Measurements from ENCODE around the gene MOB1A. TPM values are rescaled to one million over a fixed set of nuclear protein-coding genes. Genes with fewer than 3 reads are reported as not detected.
A peak's percentile ranks its signal among the peaks of the same experiment; 100 is the strongest.

Gene MOB1A
- total RNA-seq, 1 experiment from 2014 or later, result 116 TPM

DNA sequence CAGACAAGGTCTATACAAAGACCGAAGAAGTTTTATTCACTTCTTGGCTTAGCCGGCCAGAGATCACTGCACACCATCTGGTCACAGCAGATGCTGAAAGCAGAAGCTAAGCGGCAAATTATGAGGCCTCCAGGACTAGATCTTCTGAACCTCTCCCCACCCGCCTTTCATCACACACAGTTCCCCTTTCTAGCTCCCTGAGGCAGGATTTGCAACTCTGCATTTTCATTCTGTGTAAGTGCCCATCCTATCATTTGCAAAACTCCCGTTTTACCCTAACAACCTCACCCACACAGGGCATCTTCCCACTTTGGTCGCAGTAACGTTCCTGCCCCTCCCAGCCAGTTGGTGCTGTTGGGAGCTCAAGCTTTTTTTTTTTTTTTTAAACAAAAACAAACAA, 3.1 kb upstream of the MOB1A start:
- H3K9me3 ChIP-seq (ENCODE audit: low read depth, low read length, poor library complexity, severe bottlenecking), result no peaks in the 10 kb centered on the region
- TF ChIP-seq EZH2 (IDR thresholded peaks at IDR 0.05; ENCODE audit: borderline replicate concordance, low read depth, low read length, poor library complexity, severe bottlenecking), result no peak
- TF ChIP-seq, protein P1, sequence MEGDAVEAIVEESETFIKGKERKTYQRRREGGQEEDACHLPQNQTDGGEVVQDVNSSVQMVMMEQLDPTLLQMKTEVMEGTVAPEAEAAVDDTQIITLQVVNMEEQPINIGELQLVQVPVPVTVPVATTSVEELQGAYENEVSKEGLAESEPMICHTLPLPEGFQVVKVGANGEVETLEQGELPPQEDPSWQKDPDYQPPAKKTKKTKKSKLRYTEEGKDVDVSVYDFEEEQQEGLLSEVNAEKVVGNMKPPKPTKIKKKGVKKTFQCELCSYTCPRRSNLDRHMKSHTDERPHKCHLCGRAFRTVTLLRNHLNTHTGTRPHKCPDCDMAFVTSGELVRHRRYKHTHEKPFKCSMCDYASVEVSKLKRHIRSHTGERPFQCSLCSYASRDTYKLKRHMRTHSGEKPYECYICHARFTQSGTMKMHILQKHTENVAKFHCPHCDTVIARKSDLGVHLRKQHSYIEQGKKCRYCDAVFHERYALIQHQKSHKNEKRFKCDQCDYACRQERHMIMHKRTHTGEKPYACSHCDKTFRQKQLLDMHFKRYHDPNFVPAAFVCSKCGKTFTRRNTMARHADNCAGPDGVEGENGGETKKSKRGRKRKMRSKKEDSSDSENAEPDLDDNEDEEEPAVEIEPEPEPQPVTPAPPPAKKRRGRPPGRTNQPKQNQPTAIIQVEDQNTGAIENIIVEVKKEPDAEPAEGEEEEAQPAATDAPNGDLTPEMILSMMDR (conservative IDR thresholded peaks at IDR 0.05; ENCODE audit: low read depth, low read length), result no peak

DNA sequence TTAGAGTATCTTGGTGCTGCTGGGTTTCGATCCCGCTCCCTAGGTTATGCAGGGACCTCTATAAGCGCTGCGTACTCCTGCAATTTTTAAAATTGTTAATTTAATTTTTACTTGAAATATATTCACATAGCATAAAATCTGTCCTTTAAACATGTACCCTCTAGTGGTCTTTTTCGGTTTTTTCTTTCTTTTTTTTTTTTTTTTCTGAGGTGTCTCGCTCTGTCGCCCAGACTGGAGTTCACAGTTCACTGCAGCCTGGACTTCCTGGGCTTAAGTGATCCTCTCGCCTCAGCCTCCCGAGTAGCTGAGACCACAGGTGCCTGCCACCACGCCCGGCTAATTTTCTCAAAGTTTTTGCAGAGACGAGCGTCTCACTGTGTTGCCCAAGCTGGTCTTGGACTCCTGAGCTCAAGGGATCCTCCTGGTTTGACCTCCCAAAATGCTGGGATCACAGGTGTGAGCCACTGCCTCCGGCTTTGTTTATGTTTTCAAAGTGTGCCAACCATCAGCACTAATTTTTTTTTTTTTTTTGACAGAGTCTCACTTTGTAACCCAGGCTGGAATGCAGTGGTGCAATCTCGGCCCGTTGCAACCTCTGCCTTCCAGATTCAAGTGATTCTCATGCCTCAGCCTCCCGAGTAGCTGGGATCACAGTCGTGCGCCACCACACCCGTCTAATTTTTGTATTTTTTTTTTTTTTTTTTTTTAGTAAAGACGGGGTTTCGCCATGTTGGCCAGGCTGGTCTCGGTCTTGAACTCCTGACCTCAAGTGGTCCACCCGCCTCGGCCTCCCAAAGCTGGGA, 585 bp upstream of the MOB1A start:
- Histone ChIP-seq H3K9me3 (ENCODE audit: low read depth, low read length, poor library complexity, severe bottlenecking) (peaks cover 6% of the 10 kb centered on the region), H3K36me3 (ENCODE audit: insufficient read depth, low read length, poor library complexity, severe bottlenecking) (peaks cover 14% of the 10 kb centered on the region), H3K4me3 (ENCODE audit: low read depth, low read length, poor library complexity, severe bottlenecking) (peak overlapping the region; percentile 90), H3K27me3 (replicated peaks; ENCODE audit: insufficient read depth, low read depth, low read length, poor library complexity) (no peaks in the 10 kb centered on the region), H3K27ac (ENCODE audit: low read depth, low read length, poor library complexity, severe bottlenecking) (peak overlapping the region; percentile 97), H3K4me1 (ENCODE audit: insufficient read depth, low read length, poor library complexity, severe bottlenecking) (peaks cover 4% of the 10 kb centered on the region)
- DNase-seq (ENCODE audit: low spot score), result no peak
- ChIA-PET CTCF (interaction anchor here (0.6 to 1.2 kb wide), 4 partner anchors 18 to 352 kb away, joined by 3 to 5 read pairs (median 4); partner anchors contain the start of gene MTHFD2), POLR2A (ENCODE audit: low non-redundant PET) (interaction anchor here (0.8 kb wide), 1 partner anchor 20 kb away, joined by 4 read pairs; no protein-coding TSS in a partner anchor)
- BruUV-seq (replicated peaks), result no TSS peak
- TF ChIP-seq EZH2 (IDR thresholded peaks at IDR 0.05; ENCODE audit: borderline replicate concordance, low read depth, low read length, poor library complexity, severe bottlenecking), result no peak
- TF ChIP-seq, protein P1 (conservative IDR thresholded peaks at IDR 0.05; ENCODE audit: low read depth, low read length), result peak; percentile 60
- intact Hi-C loops (cut with micrococcal nuclease; ENCODE audit: unreplicated experiment), result loop anchor here (2.0 kb wide), 1 partner anchor 20 kb away; the partner anchor contains the start of gene MTHFD2

More for the DNA sequence above, 3.1 kb upstream of the MOB1A start:
- intact Hi-C loops (cut with micrococcal nuclease; ENCODE audit: unreplicated experiment), result no loop called here
- ChIA-PET CTCF (interaction anchor here (0.6 kb wide), 1 partner anchor 153 kb away, joined by 5 read pairs; no protein-coding TSS in a partner anchor), POLR2A (ENCODE audit: low non-redundant PET) (no interaction called here)
- BruUV-seq (replicated peaks), result no TSS peak
- peaks cover 4% of the 10 kb centered on the region for H3K4me1 ChIP-seq (ENCODE audit: insufficient read depth, low read length, poor library complexity, severe bottlenecking)
- peaks cover 7% of the 10 kb centered on the region for H3K36me3 ChIP-seq (ENCODE audit: insufficient read depth, low read length, poor library complexity, severe bottlenecking)
- no peak overlapping the region for H3K4me3 ChIP-seq (ENCODE audit: low read depth, low read length, poor library complexity, severe bottlenecking)
- DNase-seq (ENCODE audit: low spot score), result no peak
- no peak overlapping the region for H3K27ac ChIP-seq (ENCODE audit: low read depth, low read length, poor library complexity, severe bottlenecking)
- H3K27me3 ChIP-seq (replicated peaks; ENCODE audit: insufficient read depth, low read depth, low read length, poor library complexity), result no peaks in the 10 kb centered on the region

DNA sequence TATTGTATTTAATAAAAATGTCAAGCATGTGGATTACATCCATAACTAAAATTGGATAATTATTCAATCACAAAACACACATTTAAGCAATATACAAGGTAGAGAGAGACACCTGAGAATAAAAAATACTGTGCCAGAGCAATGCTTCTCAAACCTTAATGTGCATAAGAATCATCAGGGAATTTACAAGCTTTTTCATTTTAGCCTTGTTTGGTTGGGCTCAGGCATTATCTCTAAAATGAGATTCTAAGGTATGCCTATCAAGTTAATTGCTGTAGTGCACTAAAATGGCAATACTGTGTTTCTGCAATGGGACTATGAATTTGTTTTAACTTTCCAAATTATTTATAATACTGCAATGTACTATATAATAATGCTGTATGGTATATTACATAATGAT, 983 bp downstream of the MOB1A start:
- ChIA-PET POLR2A (ENCODE audit: low non-redundant PET) (no interaction called here), CTCF (interaction anchor here (0.7 to 1.0 kb wide), 2 partner anchors 22 to 157 kb away, joined by 3 read pairs; no protein-coding TSS in a partner anchor)
- DNase-seq (ENCODE audit: low spot score), result no peak
- H3K4me1 ChIP-seq (ENCODE audit: insufficient read depth, low read length, poor library complexity, severe bottlenecking), result peaks cover 4% of the 10 kb centered on the region
- H3K9me3 ChIP-seq (ENCODE audit: low read depth, low read length, poor library complexity, severe bottlenecking), result peaks cover 6% of the 10 kb centered on the region
- intact Hi-C loops (cut with micrococcal nuclease; ENCODE audit: unreplicated experiment), result loop anchor here (2.0 kb wide), 1 partner anchor 21 kb away; the partner anchor contains the start of gene MTHFD2
- BruUV-seq (replicated peaks), result no TSS peak
- H3K27me3 ChIP-seq (replicated peaks; ENCODE audit: insufficient read depth, low read depth, low read length, poor library complexity), result no peaks in the 10 kb centered on the region
- H3K27ac ChIP-seq (ENCODE audit: low read depth, low read length, poor library complexity, severe bottlenecking), result peak overlapping the region; percentile 97
- TF ChIP-seq, protein P1 (conservative IDR thresholded peaks at IDR 0.05; ENCODE audit: low read depth, low read length), result no peak
- no peak for TF ChIP-seq EZH2 (IDR thresholded peaks at IDR 0.05; ENCODE audit: borderline replicate concordance, low read depth, low read length, poor library complexity, severe bottlenecking)
- H3K36me3 ChIP-seq (ENCODE audit: insufficient read depth, low read length, poor library complexity, severe bottlenecking), result peaks cover 14% of the 10 kb centered on the region
- H3K4me3 ChIP-seq (ENCODE audit: low read depth, low read length, poor library complexity, severe bottlenecking), result peak overlapping the region; percentile 90

All from A673 (cell line).